Neuronal stem cell (in vitro differentiated cells): ENCODE data around the gene SLC25A42.
A peak's percentile ranks its signal among the peaks of the same experiment; 100 is the strongest.

Experiments used
- DNase-seq: peaks from one replicate; pipeline ENCODE4 v3.0.0-alpha.2; 2013; ENCODE audit warnings: low spot score
- H2AFZ ChIP-seq: one replicate; pipeline ENCODE4 v1.6.1; 2013; ENCODE audit warnings: mild to moderate bottlenecking, low read length, inconsistent platforms
- H2AK5ac ChIP-seq: 2 replicates; pipeline ENCODE4 v1.6.1; 2013; ENCODE audit warnings: low read depth, mild to moderate bottlenecking, inconsistent platforms, low read length, moderate library complexity, mixed read lengths
- H2BK120ac ChIP-seq: 2 replicates; pipeline ENCODE4 v1.6.1; 2013; ENCODE audit warnings: low read depth, mild to moderate bottlenecking, inconsistent platforms, low read length, moderate library complexity, mixed read lengths
- H2BK12ac ChIP-seq: one replicate; pipeline ENCODE4 v1.6.1; 2013; ENCODE audit warnings: low read length, inconsistent platforms
- H2BK15ac ChIP-seq: 2 replicates; pipeline ENCODE4 v1.6.1; 2013; ENCODE audit warnings: mild to moderate bottlenecking, low read length, inconsistent platforms, mixed read lengths
- H2BK5ac ChIP-seq: one replicate; pipeline ENCODE4 v1.6.1; 2013; ENCODE audit warnings: inconsistent platforms, mild to moderate bottlenecking, low read length, moderate library complexity
- H3K14ac ChIP-seq: one replicate; pipeline ENCODE4 v1.6.1; 2013; ENCODE audit warnings: low read length, inconsistent platforms
- H3K18ac ChIP-seq: 2 replicates; pipeline ENCODE4 v1.6.1; 2013; ENCODE audit warnings: low read length, inconsistent platforms
- H3K23ac ChIP-seq: 2 replicates; pipeline ENCODE4 v1.6.1; 2013; ENCODE audit warnings: low read depth, mild to moderate bottlenecking, mixed read lengths, low read length, inconsistent platforms; ENCODE audit not compliant: poor library complexity
- H3K27ac ChIP-seq: replicated peaks from 3 replicates; pipeline ENCODE4 v1.5.1; 2013; ENCODE audit warnings: low read length, inconsistent platforms
- H3K27me3 ChIP-seq, 3 experiments: 2 replicates each; pipeline ENCODE4 v1.6.1; 2013; ENCODE audit warnings: low read length in 3 of 3, mild to moderate bottlenecking in 2 of 3, inconsistent platforms in 1 of 3, low read depth in 1 of 3, mixed read lengths in 1 of 3, moderate library complexity in 1 of 3; ENCODE audit not compliant: control insufficient read depth in 3 of 3, insufficient read depth in 3 of 3
- H3K36me3 ChIP-seq, 2 donors: replicated peaks in 1 of 2; 2 replicates each; pipeline ENCODE4 v1.6.1; 2013; ENCODE audit warnings: low read length in 2 of 2; ENCODE audit not compliant: control insufficient read depth in 2 of 2, insufficient read depth in 2 of 2
- H3K4ac ChIP-seq: 2 replicates; pipeline ENCODE4 v1.6.1; 2013; ENCODE audit warnings: inconsistent platforms, mild to moderate bottlenecking, low read length, moderate library complexity
- H3K4me1 ChIP-seq, 2 donors: 1 replicate in 1 of 2; 2 replicates in 1 of 2; pipeline ENCODE4 v1.6.1; 2013; ENCODE audit warnings: low read length in 2 of 2, low read depth in 1 of 2; ENCODE audit not compliant: control insufficient read depth in 2 of 2, insufficient read depth in 1 of 2
- H3K4me2 ChIP-seq: one replicate; pipeline ENCODE4 v1.6.1; 2013; ENCODE audit warnings: mild to moderate bottlenecking, low read length, inconsistent platforms; ENCODE audit not compliant: insufficient read depth, poor library complexity, severe bottlenecking
- H3K4me3 ChIP-seq, 2 donors: 2 replicates each; pipeline ENCODE4 v1.5.1; 2013; ENCODE audit warnings: low read length in 2 of 2, mild to moderate bottlenecking in 2 of 2, inconsistent platforms in 1 of 2, moderate library complexity in 1 of 2
- H3K79me1 ChIP-seq: one replicate; pipeline ENCODE4 v1.6.1; 2013; ENCODE audit warnings: low read depth, mild to moderate bottlenecking, inconsistent platforms, low read length, moderate library complexity
- H3K9ac ChIP-seq: one replicate; pipeline ENCODE4 v1.6.1; 2013; ENCODE audit warnings: mild to moderate bottlenecking, low read depth, low read length, inconsistent platforms; ENCODE audit not compliant: poor library complexity
- H3K9me3 ChIP-seq, 2 donors: replicated peaks in 1 of 2; 2 replicates each; pipeline versions ENCODE3 to v1.6.1; 2013; ENCODE audit warnings: low read length in 2 of 2, mild to moderate bottlenecking in 2 of 2, inconsistent platforms in 1 of 2, low read depth in 1 of 2, mixed read lengths in 1 of 2, moderate library complexity in 1 of 2; ENCODE audit not compliant: control insufficient read depth in 2 of 2, insufficient read depth in 1 of 2
- H4K8ac ChIP-seq: one replicate; pipeline ENCODE4 v1.6.1; 2013; ENCODE audit warnings: low read depth, mild to moderate bottlenecking, inconsistent platforms, low read length, moderate library complexity
- H4K91ac ChIP-seq: one replicate; pipeline ENCODE4 v1.6.1; 2013; ENCODE audit warnings: low read length, low read depth, mild to moderate bottlenecking, inconsistent platforms; ENCODE audit not compliant: poor library complexity
- WGBS, 2 donors: extraction: QIAGEN DNeasy Blood & Tissue Kit; methylation state at CpG; one replicate each; pipeline ENCODE4 v1.1.7; 2013; ENCODE audit warnings: missing lambda C conversion rate in 2 of 2, mixed read lengths in 1 of 2; ENCODE audit not compliant: insufficient read length in 2 of 2, insufficient replicate concordance in 1 of 2; ENCODE audit errors: extremely low coverage in 2 of 2; 5-methylcytosine and 5-hydroxymethylcytosine counted together

SLC25A42 gene

DNA sequence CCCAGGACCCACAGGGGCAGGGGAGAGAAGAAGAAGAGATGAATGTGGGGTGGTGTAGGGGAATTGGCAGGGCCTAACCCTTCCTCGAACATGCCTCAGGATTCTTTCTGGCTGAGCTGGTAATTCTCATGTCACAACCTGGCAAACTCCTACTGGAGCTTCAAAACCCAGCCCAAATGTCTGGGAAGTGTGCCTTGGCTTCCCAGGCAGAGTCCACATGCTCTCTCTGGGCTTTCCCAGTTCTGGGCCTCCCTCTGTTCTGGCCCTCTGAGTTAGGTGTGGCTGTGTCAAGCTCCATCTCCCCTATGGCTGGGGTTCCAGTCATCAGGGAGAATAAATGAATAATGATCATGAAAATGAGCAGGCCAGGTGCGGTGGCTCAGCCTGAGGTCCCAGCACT is 85.6 kb downstream of the SLC25A42 start:
- Histone ChIP-seq H3K14ac (no peak overlapping the region), H3K23ac (no peak overlapping the region)
- DNase-seq, result no peak

DNA sequence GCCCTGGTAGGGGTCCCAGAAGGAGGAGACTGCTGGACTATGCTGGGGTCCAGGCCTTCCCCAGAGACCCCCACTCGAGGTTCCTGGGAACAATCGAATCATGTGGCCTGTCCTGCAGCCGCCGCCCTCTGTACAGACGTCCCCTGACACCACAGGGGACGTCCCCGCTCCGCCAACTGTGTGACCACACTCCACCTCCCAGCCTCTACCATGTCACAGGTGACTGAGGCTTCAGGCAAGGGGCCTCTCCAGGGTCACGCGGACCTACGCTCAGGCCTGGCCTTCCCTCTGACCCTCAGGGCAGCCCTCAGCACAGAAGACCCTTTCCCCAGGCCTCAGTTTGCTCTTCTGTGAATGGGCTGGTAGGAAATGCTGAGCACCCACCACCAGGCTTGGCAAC is 87.6 kb downstream of the SLC25A42 start:
- no peak overlapping the region for H4K8ac ChIP-seq
- no peak overlapping the region for H2BK5ac ChIP-seq
- no peak overlapping the region for H2BK120ac ChIP-seq
- WGBS, 2 donors, result no CpG with 5 or more reads among the region's 11 CpGs
- H3K27me3 ChIP-seq, result no peaks in the 10 kb centered on the region
- peaks cover 0 to 8% of the 10 kb centered on the region in 2 donors for H3K36me3 ChIP-seq
- H3K14ac ChIP-seq, result no peak overlapping the region
- no peak overlapping the region for H3K4me3 ChIP-seq
- no peak overlapping the region for H3K4ac ChIP-seq
- H2AFZ ChIP-seq, result no peak overlapping the region
- H3K9ac ChIP-seq, result no peak overlapping the region
- no peak overlapping the region for H3K4me2 ChIP-seq
- no peak overlapping the region for H2AK5ac ChIP-seq
- H3K27ac ChIP-seq, result no peak overlapping the region
- no peak for DNase-seq
- H3K79me1 ChIP-seq, result no peaks in the 10 kb centered on the region
- no peak overlapping the region for H4K91ac ChIP-seq
- H3K4me1 ChIP-seq, result no peaks in the 10 kb centered on the region
- H3K23ac ChIP-seq, result no peak overlapping the region
- no peak overlapping the region for H2BK12ac ChIP-seq
- H3K18ac ChIP-seq, result no peak overlapping the region
- H3K9me3 ChIP-seq, result peaks cover 0 to 3% of the 10 kb centered on the region in 2 donors
- no peak overlapping the region for H2BK15ac ChIP-seq

More for the DNA sequence above, 85.6 kb downstream of the SLC25A42 start:
- Histone ChIP-seq H3K9me3 (no peaks in the 10 kb centered on the region), H3K36me3 (peaks cover 0 to 8% of the 10 kb centered on the region in 2 donors), H4K91ac (no peak overlapping the region), H3K4me2 (no peak overlapping the region), H3K27me3 (no peaks in the 10 kb centered on the region), H3K9ac (peak overlapping the region; percentile 50), H4K8ac (no peak overlapping the region), H2AK5ac (no peak overlapping the region), H2BK5ac (no peak overlapping the region), H3K18ac (no peak overlapping the region), H2BK15ac (no peak overlapping the region), H2BK120ac (no peak overlapping the region), H3K4ac (no peak overlapping the region), H2AFZ (no peak overlapping the region), H3K4me3 (no peak overlapping the region), H3K79me1 (no peaks in the 10 kb centered on the region), H3K4me1 (no peaks in the 10 kb centered on the region), H2BK12ac (no peak overlapping the region), H3K27ac (no peak overlapping the region)
- WGBS, 2 donors, result no CpG with 5 or more reads among the region's 2 CpGs

DNA sequence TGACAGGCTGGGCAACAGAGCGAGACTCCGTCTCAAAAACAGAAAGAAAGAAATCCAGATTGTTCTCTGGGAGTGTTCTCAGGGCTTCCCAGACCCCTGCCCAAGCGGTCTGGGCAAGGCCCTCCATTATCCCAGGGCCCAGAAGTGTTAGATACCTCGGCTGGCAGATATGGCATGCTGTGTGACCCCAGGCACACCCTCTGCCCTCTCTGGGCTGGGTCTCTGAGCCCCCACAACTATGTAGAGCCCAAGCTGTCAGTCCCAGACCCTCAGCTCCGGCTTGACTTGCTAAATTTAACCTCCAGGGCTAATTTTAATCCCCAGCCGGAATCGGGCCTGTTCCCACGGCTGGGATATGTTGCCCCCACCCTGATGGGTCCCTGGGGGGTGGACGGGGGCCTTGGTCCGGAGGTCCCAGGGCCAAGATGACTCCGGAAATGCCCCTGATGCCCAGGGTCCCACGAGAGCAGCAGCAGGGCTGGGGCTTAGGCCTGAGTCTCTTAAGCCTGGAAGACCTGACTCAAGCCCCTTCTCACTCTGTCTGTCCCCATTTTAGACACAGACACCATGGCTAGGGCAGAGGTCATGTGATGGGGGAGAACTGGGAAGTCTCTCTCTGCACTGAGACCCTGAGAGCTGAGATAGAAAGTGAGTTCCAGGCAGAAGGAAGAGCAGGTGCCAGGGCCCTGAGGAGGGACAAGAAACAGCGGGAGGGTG is 89.0 kb downstream of the SLC25A42 start:
- Histone ChIP-seq H2BK5ac (no peak overlapping the region), H4K91ac (no peak overlapping the region), H2BK12ac (no peak overlapping the region), H3K4me1 (no peaks in the 10 kb centered on the region), H3K4ac (no peak overlapping the region), H3K18ac (peak overlapping the region; percentile 28), H2BK120ac (no peak overlapping the region), H2AK5ac (no peak overlapping the region), H3K79me1 (no peaks in the 10 kb centered on the region), H3K27me3 (no peaks in the 10 kb centered on the region), H3K4me2 (no peak overlapping the region), H3K27ac (no peak overlapping the region), H3K23ac (no peak overlapping the region), H3K9ac (no peak overlapping the region), H2BK15ac (no peak overlapping the region), H2AFZ (no peak overlapping the region), H3K4me3 (no peak overlapping the region), H3K36me3 (peaks cover 0 to 10% of the 10 kb centered on the region in 2 donors), H3K14ac (peak overlapping the region; percentile 56), H4K8ac (no peak overlapping the region), H3K9me3 (peaks cover 0 to 3% of the 10 kb centered on the region in 2 donors)
- no CpG with 5 or more reads among the region's 13 CpGs for WGBS, 2 donors
- DNase-seq, result no peak

DNA sequence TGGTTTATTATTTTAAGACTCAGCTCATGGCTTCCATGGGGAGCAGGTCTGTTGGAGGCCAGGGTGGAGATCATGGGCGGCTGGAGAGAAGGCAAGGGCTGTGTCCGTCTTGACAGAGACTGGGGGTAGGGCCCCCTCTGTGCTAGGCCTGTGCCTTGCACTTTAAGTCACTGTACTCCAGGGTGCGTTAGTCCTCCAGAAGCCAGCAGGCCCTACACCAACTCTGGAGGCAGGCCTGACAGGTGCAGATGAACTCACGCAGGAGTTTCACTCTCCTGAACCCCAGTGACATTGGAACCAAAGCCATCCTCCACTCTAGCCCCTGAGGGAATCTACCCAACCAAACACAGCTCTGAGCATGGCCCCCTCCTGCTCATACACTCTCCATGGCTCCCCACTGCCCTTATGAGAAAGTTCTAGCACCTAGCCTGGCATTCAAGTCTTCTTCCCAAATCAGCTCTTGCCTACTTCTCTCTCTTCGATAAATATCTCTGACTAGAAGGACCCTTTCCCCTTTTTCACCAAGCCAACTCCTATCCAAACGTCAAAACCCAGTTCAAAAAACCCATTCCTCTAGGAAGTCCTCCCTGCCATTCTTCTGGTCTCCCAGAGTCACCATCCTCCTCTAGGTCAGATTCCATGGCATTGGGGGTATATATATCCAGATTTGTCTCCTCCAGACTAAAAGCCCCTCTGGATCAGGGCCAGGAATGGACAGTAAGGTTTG is 91.1 kb downstream of the SLC25A42 start:
- no peak overlapping the region for H2BK120ac ChIP-seq
- H3K36me3 ChIP-seq, result peaks cover 0 to 6% of the 10 kb centered on the region in 2 donors
- no peaks in the 10 kb centered on the region for H3K79me1 ChIP-seq
- H4K8ac ChIP-seq, result no peak overlapping the region
- H3K4me1 ChIP-seq, result no peaks in the 10 kb centered on the region
- no peaks in the 10 kb centered on the region for H3K27me3 ChIP-seq
- no peak overlapping the region for H2BK12ac ChIP-seq
- H3K9ac ChIP-seq, result no peak overlapping the region
- no peak overlapping the region for H2AK5ac ChIP-seq
- H3K27ac ChIP-seq, result no peak overlapping the region
- no peak overlapping the region for H2BK5ac ChIP-seq
- no peak overlapping the region for H3K4ac ChIP-seq
- DNase-seq, result no peak
- no CpG with 5 or more reads among the region's 6 CpGs for WGBS, 2 donors
- H3K18ac ChIP-seq, result no peak overlapping the region
- H4K91ac ChIP-seq, result no peak overlapping the region
- H3K9me3 ChIP-seq, result peaks cover 0 to 3% of the 10 kb centered on the region in 2 donors
- H3K4me2 ChIP-seq, result no peak overlapping the region
- H2BK15ac ChIP-seq, result no peak overlapping the region
- no peak overlapping the region for H2AFZ ChIP-seq
- no peak overlapping the region for H3K23ac ChIP-seq
- no peak overlapping the region for H3K14ac ChIP-seq
- H3K4me3 ChIP-seq, result no peak overlapping the region
